Retinal pigment epithelial cell (primary cell): ENCODE data around the gene ATXN7.

ENCODE experiments used
- DNase-seq: peaks from one replicate; pipeline ENCODE4 v3.0.0-alpha.2; 2010; ENCODE audit warnings: low read depth
- H3K4me3 ChIP-seq: 2 replicates; pipeline ENCODE4 v1.5.1; 2011; ENCODE audit warnings: mild to moderate bottlenecking, low read length, control low read depth, moderate library complexity
- CTCF ChIP-seq: conservative IDR thresholded peaks from 2 replicates; pipeline ENCODE4 v1.5.1; 2011; ENCODE audit warnings: low read depth, low read length, control low read depth, inconsistent platforms

The ATXN7 gene

GRCh38 chr3:64033069-64033468 lies 169.4 kb downstream of the ATXN7 start:
- TF ChIP-seq CTCF = no peak
- DNase-seq = no peak
- H3K4me3 ChIP-seq = no peak overlapping the region

GRCh38 chr3:64037084-64037483 lies 173.4 kb downstream of the ATXN7 start:
- TF ChIP-seq CTCF = no peak
- no peak for DNase-seq
- no peak overlapping the region for H3K4me3 ChIP-seq

GRCh38 chr3:64038253-64038767 lies 174.6 kb downstream of the ATXN7 start:
- no peak for TF ChIP-seq CTCF
- no peak for DNase-seq
- H3K4me3 ChIP-seq = no peak overlapping the region

GRCh38 chr3:64039332-64039731 lies 175.7 kb downstream of the ATXN7 start:
- no peak for DNase-seq
- no peak overlapping the region for H3K4me3 ChIP-seq
- TF ChIP-seq CTCF = no peak

GRCh38 chr3:64039981-64040733 lies 176.5 kb downstream of the ATXN7 start:
- DNase-seq = no peak
- no peak overlapping the region for H3K4me3 ChIP-seq
- no peak for TF ChIP-seq CTCF

GRCh38 chr3:64042952-64043351 lies 179.3 kb downstream of the ATXN7 start:
- DNase-seq = no peak
- no peak for TF ChIP-seq CTCF

GRCh38 chr3:64046592-64046991 lies 182.9 kb downstream of the ATXN7 start:
- TF ChIP-seq CTCF = no peak
- DNase-seq = no peak
- no peak overlapping the region for H3K4me3 ChIP-seq

More at GRCh38 chr3:64042952-64043351, 179.3 kb downstream of the ATXN7 start:
- no peak overlapping the region for H3K4me3 ChIP-seq
